ENCODE results near the gene HARS1. TPM values are rescaled to one million over a fixed set of nuclear protein-coding genes. Genes with fewer than 3 reads are reported as not detected.

Gene HARS1
- total and polyA plus RNA-seq, 2 of the 13 experiments (the other 11 are each of a cell fraction or from before 2014, with no cell fraction given): 36.9 to 66.2 TPM

DNA sequence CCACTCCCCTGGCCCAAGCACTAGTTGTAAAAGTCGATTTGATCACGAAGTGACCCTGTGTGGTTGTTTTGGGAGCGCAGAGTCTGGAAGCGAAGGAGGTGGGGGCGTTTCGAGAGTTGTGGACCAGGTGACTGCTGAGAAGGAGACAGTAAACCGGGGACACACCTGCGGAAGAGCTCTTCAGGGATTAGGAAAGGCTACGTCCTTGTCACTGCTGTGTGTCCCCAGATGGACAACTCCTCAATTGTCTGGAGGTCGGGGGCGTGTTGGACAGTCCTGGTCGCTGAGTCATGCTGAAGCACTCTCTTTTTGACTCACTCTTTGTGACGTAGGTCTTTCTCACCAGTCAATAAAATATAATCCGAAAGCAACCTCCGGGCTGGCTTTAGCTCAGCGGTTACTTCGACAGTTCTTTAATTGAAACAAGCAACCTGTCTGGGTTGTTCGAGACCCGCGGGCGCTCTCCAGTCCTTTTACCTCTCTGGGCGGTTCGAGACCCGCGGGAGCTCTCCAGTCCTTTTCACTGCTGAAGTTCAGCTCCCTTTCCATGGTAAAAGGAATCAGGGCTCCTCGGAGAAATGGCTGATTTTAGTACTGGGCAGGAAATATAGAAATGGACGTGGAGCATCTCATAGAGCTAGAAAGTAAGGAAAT, 19.9 kb upstream of the HARS1 start (continued):
- TF ChIP-seq, protein P1, sequence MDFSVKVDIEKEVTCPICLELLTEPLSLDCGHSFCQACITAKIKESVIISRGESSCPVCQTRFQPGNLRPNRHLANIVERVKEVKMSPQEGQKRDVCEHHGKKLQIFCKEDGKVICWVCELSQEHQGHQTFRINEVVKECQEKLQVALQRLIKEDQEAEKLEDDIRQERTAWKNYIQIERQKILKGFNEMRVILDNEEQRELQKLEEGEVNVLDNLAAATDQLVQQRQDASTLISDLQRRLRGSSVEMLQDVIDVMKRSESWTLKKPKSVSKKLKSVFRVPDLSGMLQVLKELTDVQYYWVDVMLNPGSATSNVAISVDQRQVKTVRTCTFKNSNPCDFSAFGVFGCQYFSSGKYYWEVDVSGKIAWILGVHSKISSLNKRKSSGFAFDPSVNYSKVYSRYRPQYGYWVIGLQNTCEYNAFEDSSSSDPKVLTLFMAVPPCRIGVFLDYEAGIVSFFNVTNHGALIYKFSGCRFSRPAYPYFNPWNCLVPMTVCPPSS (IDR thresholded peaks at IDR 0.05): no peak
- TF ChIP-seq, protein P2, sequence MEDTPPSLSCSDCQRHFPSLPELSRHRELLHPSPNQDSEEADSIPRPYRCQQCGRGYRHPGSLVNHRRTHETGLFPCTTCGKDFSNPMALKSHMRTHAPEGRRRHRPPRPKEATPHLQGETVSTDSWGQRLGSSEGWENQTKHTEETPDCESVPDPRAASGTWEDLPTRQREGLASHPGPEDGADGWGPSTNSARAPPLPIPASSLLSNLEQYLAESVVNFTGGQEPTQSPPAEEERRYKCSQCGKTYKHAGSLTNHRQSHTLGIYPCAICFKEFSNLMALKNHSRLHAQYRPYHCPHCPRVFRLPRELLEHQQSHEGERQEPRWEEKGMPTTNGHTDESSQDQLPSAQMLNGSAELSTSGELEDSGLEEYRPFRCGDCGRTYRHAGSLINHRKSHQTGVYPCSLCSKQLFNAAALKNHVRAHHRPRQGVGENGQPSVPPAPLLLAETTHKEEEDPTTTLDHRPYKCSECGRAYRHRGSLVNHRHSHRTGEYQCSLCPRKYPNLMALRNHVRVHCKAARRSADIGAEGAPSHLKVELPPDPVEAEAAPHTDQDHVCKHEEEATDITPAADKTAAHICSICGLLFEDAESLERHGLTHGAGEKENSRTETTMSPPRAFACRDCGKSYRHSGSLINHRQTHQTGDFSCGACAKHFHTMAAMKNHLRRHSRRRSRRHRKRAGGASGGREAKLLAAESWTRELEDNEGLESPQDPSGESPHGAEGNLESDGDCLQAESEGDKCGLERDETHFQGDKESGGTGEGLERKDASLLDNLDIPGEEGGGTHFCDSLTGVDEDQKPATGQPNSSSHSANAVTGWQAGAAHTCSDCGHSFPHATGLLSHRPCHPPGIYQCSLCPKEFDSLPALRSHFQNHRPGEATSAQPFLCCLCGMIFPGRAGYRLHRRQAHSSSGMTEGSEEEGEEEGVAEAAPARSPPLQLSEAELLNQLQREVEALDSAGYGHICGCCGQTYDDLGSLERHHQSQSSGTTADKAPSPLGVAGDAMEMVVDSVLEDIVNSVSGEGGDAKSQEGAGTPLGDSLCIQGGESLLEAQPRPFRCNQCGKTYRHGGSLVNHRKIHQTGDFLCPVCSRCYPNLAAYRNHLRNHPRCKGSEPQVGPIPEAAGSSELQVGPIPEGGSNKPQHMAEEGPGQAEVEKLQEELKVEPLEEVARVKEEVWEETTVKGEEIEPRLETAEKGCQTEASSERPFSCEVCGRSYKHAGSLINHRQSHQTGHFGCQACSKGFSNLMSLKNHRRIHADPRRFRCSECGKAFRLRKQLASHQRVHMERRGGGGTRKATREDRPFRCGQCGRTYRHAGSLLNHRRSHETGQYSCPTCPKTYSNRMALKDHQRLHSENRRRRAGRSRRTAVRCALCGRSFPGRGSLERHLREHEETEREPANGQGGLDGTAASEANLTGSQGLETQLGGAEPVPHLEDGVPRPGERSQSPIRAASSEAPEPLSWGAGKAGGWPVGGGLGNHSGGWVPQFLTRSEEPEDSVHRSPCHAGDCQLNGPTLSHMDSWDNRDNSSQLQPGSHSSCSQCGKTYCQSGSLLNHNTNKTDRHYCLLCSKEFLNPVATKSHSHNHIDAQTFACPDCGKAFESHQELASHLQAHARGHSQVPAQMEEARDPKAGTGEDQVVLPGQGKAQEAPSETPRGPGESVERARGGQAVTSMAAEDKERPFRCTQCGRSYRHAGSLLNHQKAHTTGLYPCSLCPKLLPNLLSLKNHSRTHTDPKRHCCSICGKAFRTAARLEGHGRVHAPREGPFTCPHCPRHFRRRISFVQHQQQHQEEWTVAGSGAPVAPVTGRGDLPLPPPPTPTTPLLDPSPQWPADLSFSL (CRISPR knock-in tag; IDR thresholded peaks at IDR 0.05): peak; percentile 25; the same call in 1 of the 2 replicates
- TF ChIP-seq, protein P3, sequence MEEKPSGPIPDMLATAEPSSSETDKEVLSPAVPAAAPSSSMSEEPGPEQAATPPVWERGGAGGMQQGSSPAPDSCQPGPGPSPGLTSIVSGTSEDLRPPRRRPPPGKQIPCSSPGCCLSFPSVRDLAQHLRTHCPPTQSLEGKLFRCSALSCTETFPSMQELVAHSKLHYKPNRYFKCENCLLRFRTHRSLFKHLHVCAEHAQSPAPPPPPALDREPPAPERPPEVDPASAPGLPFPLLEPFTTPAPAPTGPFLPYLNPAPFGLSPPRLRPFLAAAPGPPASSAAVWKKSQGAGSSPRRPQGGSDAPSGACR (CRISPR knock-in tag; IDR thresholded peaks at IDR 0.05): 0 out of 2 replicates have a peak, but pooled peaks have one; percentile 63
- no peak for TF ChIP-seq DPF2 (CRISPR knock-in tag; IDR thresholded peaks at IDR 0.05; ENCODE audit: borderline replicate concordance, low read depth)
- TF ChIP-seq ZMAT3 (CRISPR knock-in tag; conservative IDR thresholded peaks at IDR 0.05): no peak
- TF ChIP-seq, protein P4, sequence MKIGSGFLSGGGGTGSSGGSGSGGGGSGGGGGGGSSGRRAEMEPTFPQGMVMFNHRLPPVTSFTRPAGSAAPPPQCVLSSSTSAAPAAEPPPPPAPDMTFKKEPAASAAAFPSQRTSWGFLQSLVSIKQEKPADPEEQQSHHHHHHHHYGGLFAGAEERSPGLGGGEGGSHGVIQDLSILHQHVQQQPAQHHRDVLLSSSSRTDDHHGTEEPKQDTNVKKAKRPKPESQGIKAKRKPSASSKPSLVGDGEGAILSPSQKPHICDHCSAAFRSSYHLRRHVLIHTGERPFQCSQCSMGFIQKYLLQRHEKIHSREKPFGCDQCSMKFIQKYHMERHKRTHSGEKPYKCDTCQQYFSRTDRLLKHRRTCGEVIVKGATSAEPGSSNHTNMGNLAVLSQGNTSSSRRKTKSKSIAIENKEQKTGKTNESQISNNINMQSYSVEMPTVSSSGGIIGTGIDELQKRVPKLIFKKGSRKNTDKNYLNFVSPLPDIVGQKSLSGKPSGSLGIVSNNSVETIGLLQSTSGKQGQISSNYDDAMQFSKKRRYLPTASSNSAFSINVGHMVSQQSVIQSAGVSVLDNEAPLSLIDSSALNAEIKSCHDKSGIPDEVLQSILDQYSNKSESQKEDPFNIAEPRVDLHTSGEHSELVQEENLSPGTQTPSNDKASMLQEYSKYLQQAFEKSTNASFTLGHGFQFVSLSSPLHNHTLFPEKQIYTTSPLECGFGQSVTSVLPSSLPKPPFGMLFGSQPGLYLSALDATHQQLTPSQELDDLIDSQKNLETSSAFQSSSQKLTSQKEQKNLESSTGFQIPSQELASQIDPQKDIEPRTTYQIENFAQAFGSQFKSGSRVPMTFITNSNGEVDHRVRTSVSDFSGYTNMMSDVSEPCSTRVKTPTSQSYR (CRISPR knock-in tag; IDR thresholded peaks at IDR 0.05; ENCODE audit: borderline replicate concordance): no peak
- TF ChIP-seq, protein P5, sequence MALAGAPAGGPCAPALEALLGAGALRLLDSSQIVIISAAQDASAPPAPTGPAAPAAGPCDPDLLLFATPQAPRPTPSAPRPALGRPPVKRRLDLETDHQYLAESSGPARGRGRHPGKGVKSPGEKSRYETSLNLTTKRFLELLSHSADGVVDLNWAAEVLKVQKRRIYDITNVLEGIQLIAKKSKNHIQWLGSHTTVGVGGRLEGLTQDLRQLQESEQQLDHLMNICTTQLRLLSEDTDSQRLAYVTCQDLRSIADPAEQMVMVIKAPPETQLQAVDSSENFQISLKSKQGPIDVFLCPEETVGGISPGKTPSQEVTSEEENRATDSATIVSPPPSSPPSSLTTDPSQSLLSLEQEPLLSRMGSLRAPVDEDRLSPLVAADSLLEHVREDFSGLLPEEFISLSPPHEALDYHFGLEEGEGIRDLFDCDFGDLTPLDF (CRISPR knock-in tag; IDR thresholded peaks at IDR 0.05): no peak
- peak; percentile 74; the same call in 1 of the 2 replicates for TF ChIP-seq FOXC1 (CRISPR knock-in tag; IDR thresholded peaks at IDR 0.05; ENCODE audit: borderline replicate concordance)
- TF ChIP-seq HOXA5 (CRISPR knock-in tag; IDR thresholded peaks at IDR 0.05): peak; percentile 72
- TF ChIP-seq PTBP1 (IDR thresholded peaks at IDR 0.05; ENCODE audit: low read depth, low read length, poor library complexity, severe bottlenecking): no peak
- no peak for TF ChIP-seq ZNF879 (CRISPR knock-in tag; IDR thresholded peaks at IDR 0.05)
- TF ChIP-seq, protein P6, sequence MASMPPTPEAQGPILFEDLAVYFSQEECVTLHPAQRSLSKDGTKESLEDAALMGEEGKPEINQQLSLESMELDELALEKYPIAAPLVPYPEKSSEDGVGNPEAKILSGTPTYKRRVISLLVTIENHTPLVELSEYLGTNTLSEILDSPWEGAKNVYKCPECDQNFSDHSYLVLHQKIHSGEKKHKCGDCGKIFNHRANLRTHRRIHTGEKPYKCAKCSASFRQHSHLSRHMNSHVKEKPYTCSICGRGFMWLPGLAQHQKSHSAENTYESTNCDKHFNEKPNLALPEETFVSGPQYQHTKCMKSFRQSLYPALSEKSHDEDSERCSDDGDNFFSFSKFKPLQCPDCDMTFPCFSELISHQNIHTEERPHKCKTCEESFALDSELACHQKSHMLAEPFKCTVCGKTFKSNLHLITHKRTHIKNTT (CRISPR knock-in tag; IDR thresholded peaks at IDR 0.05): 0 out of 2 replicates have a peak, but pooled peaks have one; percentile 53
- TF ChIP-seq CCDC6 (CRISPR knock-in tag; IDR thresholded peaks at IDR 0.05): peak; percentile 34; the same call in 1 of the 2 replicates
- TF ChIP-seq NR2F2 (IDR thresholded peaks at IDR 0.05; ENCODE audit: borderline replicate concordance, low read depth): peak; percentile 81
